Right atrium auricular region (tissue), 2 donors: Measurements from ENCODE around the gene TRIM74. TPM values are rescaled to one million over a fixed set of nuclear protein-coding genes. Genes with fewer than 3 reads are reported as not detected.
"Not testable (repeated sequence)": the region's sequence is repeated elsewhere in the genome, so short reads cannot be mapped to it uniquely, and the experiment has no call there.

ENCODE experiments used
- DNase-seq: peaks from one replicate; pipeline ENCODE4 v3.0.0-alpha.2; 2019; ENCODE audit warnings: low spot score
- H3K27ac ChIP-seq, 2 donors: fragments of 200-600 bp; sonication (generic); 1 replicate in 1 of 2; 2 replicates in 1 of 2; pipeline ENCODE4 v1.5.1; 2016 to 2019
- H3K27me3 ChIP-seq, 2 donors: fragments of 200-600 bp; sonication (generic); one replicate each; pipeline versions ENCODE4 v1.5.1 to v1.6.0; 2017 to 2019
- H3K36me3 ChIP-seq: fragments of 200-600 bp; sonication (generic); one replicate; pipeline ENCODE4 v1.5.1; 2016
- H3K4me1 ChIP-seq, 2 donors: fragments of 200-600 bp; sonication (generic); one replicate each; pipeline versions ENCODE4 v1.5.1 to v1.6.0; 2017 to 2019
- H3K4me3 ChIP-seq, 2 donors: fragments of 200-600 bp; sonication (generic); 1 replicate in 1 of 2; 2 replicates in 1 of 2; pipeline ENCODE4 v1.5.1; 2017 to 2019; ENCODE audit warnings: mild to moderate bottlenecking in 1 of 2, moderate library complexity in 1 of 2
- H3K9me3 ChIP-seq, 2 donors: fragments of 200-600 bp; sonication (generic); one replicate each; pipeline ENCODE4 v1.5.1; 2019
- CTCF ChIP-seq, 2 donors: fragments of 200-600 bp; sonication (generic); IDR thresholded peaks; one replicate each; pipeline ENCODE4 v1.5.1; 2019; ENCODE audit warnings: antibody characterized with exemption in 2 of 2
- total RNA-seq, 2 donors: library from RNA; depleted of rRNA; stranded (reverse); fragments of >200 nt; gene quantifications; one replicate each; pipeline ENCODE4 v1.1.0, GENCODE V29; 2016

TRIM74 gene
- total RNA-seq, 2 donors from 2014 or later, result not detected

- H3K4me1 ChIP-seq, DNase-seq, H3K4me3 ChIP-seq, H3K9me3 ChIP-seq, H3K27me3 ChIP-seq, H3K27ac ChIP-seq: not testable (repeated sequence)
- peaks cover 17% of the 10 kb centered on the region for H3K36me3 ChIP-seq
These were observed 23.7 kb downstream of the TRIM74 start for GRCh38 chr7:72945597-72945996.

- peaks cover 17% of the 10 kb centered on the region for H3K36me3 ChIP-seq
- not testable (repeated sequence) for H3K9me3 ChIP-seq, DNase-seq, H3K4me3 ChIP-seq, H3K27ac ChIP-seq, H3K27me3 ChIP-seq, H3K4me1 ChIP-seq
These were observed 24.3 kb downstream of the TRIM74 start for GRCh38 chr7:72944937-72945336.

GRCh38 chr7:72942956-72943355 lies 26.3 kb downstream of the TRIM74 start:
- not testable (repeated sequence) for H3K4me3 ChIP-seq, H3K4me1 ChIP-seq, H3K27ac ChIP-seq, DNase-seq, H3K27me3 ChIP-seq, H3K9me3 ChIP-seq
- peaks cover 21% of the 10 kb centered on the region for H3K36me3 ChIP-seq

GRCh38 chr7:72942022-72942705 lies 27.1 kb downstream of the TRIM74 start:
- not testable (repeated sequence) for H3K27me3 ChIP-seq, H3K4me1 ChIP-seq, H3K4me3 ChIP-seq, H3K27ac ChIP-seq, DNase-seq, H3K9me3 ChIP-seq
- peaks cover 22% of the 10 kb centered on the region for H3K36me3 ChIP-seq

- H3K27ac ChIP-seq, H3K4me3 ChIP-seq, DNase-seq, H3K9me3 ChIP-seq, H3K27me3 ChIP-seq: not testable (repeated sequence)
- Histone ChIP-seq H3K36me3 (peaks cover 51% of the 10 kb centered on the region), H3K4me1 (peaks cover 0 to 16% of the 10 kb centered on the region in 2 donors)
These were observed 41.0 kb downstream of the TRIM74 start for GRCh38 chr7:72928216-72928615.

GRCh38 chr7:72927791-72928190 lies 41.5 kb downstream of the TRIM74 start:
- DNase-seq, H3K4me3 ChIP-seq, H3K9me3 ChIP-seq, H3K27me3 ChIP-seq, H3K27ac ChIP-seq: not testable (repeated sequence)
- Histone ChIP-seq H3K4me1 (peaks cover 0 to 16% of the 10 kb centered on the region in 2 donors), H3K36me3 (peaks cover 51% of the 10 kb centered on the region)

GRCh38 chr7:72925546-72926120 lies 43.6 kb downstream of the TRIM74 start:
- peaks cover 42% of the 10 kb centered on the region for H3K36me3 ChIP-seq
- H3K27ac ChIP-seq, result peak overlapping the region; percentile 70 to 88
- no peaks in the 10 kb centered on the region for H3K27me3 ChIP-seq
- H3K9me3 ChIP-seq, result no peaks in the 10 kb centered on the region
- TF ChIP-seq CTCF (IDR thresholded peaks at IDR 0.05), result no peak
- DNase-seq, result no peak
- peak overlapping the region; percentile 62 to 84 for H3K4me3 ChIP-seq
- H3K4me1 ChIP-seq, result peaks cover 0 to 16% of the 10 kb centered on the region in 2 donors

- Histone ChIP-seq H3K9me3 (no peaks in the 10 kb centered on the region), H3K4me3 (peak within 1 kb of the TSS; percentile 62 to 84), H3K27me3 (no peaks in the 10 kb centered on the region), H3K27ac (peak within 1 kb of the TSS; percentile 70 to 88), H3K36me3 (peaks cover 35% of the 10 kb centered on the region), H3K4me1 (peaks cover 0 to 16% of the 10 kb centered on the region in 2 donors)
- peak; percentile 85 for DNase-seq
- TF ChIP-seq CTCF (IDR thresholded peaks at IDR 0.05), result no peak
These were observed 44.3 kb downstream of the TRIM74 start, which contains the start of gene POM121 for GRCh38 chr7:72924733-72925545. Gene POM121 (plus strand): TSS chr7:72925095. CDS start chr7:72925122, 27 bp downstream.
